Measurements from ENCODE around the gene FAM32A.

The FAM32A gene

DNA sequence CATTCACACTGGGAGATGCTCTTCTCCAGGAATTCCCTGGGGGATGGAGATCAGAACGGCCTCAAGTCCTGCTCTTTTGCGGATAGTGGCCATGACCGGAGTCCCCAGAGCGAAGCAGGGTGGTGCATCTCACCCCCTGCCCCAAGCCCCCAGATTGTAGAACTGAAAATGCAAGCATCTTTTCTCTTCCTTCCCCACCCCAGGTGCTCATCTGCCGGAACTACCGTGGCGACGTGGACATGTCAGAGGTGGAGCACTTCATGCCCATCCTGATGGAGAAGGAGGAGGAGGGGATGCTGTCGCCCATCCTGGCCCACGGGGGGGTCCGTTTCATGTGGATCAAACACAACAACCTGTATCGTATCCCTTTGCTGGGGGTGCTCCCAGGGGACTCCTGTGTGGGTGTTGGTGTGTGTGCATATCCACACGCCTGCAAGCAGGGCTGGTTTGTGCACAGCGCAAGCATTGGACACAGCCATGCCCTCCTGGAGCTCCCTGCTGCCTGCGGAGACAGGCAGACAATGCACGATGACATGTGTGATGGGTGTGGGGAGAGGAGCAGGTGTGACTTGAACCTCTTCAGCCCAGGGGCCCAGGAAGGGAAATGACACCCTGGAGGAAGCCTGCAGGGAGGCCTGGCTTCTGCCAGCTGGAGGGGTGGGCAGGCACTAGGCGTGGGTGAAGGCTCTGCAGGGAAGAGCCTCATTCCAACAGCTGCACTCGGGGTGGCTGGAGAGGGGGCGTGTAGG is 18.2 kb downstream of the FAM32A start:
- no peak for DNase-seq

DNA sequence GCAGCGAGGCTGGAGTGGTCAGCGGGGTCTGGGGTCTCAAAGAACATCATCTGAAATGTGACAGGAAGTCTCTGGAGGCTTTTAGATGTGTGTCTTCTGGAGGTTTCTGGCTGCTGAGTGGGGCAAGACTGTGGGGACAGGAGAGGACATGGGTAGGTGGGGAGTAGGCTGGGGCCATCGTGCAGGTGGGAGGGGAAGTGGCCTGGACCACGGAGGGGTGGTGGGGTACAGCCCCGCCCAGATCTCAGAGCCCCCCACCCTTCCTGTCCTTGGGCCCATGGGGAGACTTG is 18.7 kb downstream of the FAM32A start:
- DNase-seq: no peak

DNA sequence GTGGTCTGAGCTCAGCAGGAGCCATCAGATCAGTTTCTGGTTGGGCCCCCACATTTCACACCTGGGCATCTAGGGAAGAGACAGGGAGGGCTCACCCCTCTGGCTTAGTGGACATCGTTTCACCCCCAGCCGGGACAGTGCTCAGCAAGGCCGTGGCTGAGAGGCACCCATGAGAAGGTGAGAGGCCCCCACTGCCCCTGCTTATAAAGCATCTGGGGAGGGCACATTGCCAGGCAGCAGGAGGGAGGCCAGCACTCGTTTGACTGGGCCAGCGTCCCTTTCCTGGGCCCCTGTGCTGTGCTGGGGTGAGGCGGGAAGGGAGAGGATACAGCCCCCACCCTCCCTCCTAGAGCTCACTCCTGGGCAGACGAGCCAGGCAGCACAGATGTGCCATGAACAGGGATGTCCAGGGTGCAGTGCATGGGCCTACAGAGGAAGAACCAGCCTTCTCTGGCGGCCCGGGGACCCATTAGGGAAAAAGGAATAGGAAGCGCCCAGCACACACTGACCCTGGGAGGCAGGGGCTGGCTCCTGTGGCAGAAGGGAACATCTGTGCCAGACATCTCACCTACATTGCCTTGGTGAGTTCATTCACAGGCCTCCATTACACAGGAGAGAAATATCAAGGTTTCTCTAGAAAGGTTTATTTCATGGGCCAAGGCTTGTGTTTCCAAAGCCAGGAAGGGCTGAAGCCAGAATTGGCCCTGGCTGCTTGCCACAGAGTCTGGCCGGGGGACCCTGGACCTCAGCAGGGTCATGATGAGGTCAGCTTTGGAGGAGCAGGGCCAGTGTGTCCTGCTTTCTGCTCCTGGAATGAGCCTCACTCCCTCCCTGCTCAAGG is 20.2 kb downstream of the FAM32A start:
- no peak for DNase-seq

DNA sequence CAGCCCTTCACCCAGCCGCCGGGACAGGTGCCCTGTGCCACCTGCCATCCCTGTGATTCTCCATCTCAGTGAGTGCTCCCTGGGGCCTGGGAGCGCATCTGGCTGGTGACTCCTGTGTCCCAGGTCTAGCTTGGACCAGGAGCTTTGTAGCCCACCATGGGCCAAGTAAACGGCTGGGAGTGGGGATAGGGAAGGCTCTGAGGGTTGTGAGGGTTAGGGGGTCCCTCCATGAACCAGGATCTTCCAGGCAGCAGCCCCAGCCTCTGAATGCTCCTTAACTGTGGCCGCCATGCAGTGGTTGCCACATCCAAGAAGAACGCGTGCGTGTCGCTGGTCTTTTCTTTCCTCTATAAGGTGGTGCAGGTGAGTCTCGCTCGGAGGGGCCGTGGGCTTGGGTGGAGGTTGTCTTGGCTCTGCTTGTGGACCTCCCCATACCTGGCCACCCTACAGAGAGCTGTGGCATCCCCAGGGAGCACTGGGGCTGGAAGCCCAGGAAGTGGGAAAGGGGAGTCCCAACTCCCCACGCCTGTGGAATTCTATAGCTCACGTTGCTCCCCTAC is 20.9 kb downstream of the FAM32A start:
- no peak for DNase-seq

DNA sequence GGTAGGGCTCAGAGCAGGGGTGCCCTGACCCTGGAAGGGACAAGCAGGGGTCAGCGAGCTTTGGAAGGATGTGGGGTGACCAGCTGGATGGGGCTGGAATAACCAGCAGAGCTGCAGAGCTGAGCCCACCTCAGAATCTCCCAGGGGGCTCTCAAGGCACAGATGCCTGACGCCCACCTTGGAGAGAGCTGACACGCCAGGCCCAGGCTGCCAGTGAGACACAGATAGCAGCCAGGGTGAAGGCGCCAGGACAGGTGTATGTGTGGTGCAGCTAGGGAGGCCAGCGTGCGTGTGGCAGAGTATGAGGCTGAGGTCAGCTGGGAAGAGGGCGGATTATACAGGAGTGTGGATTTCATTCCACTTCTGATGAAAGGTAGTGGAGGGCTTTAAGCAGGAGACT is 21.4 kb downstream of the FAM32A start:
- DNase-seq: no peak

DNA sequence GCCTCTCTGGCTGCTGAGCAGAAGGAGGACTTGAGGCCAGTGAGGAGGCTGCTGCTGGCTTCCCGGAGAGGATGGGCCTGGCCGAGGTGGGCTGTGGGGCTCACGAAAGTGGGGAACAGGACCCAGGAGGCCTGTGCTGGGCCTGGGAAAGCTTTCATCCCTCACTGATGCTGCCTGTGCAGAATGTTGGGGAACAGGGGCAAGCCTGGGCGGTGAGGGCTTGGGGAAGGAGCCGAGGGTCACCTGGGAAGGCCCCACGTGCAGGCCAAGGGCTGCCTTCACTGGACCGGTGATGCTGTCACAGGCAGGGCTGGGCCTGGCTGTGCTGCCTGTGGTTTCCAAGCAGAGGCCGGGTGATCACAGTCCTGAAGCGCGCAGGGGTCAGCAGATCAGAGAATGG is 21.9 kb downstream of the FAM32A start:
- DNase-seq: no peak

DNA sequence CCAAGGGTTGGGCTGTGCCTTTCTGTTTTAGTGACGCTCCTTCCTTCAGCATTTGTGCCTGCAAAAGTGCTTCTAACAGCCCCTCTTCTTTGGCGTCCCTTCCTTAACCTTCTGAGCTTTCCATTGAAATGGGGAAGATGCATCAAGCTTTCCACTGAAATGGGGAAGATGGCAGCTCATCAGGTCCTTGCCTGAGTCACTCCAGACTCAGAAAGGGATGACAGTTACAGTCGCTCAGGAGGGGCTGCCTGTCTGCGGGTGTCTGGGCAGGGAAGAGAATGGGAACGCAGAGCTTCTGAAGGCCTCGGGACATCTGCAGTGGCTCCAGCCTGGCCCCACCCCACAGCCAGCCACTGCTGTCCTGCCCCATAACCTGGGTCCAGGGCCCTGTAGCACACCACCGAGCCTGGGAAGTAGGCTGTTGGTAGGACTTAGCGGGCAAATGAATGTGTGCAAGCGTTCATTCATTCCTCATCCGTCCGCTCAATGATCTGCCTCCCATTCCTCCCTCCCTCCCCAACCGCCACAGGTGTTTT is 22.3 kb downstream of the FAM32A start:
- no peak for DNase-seq

DNA sequence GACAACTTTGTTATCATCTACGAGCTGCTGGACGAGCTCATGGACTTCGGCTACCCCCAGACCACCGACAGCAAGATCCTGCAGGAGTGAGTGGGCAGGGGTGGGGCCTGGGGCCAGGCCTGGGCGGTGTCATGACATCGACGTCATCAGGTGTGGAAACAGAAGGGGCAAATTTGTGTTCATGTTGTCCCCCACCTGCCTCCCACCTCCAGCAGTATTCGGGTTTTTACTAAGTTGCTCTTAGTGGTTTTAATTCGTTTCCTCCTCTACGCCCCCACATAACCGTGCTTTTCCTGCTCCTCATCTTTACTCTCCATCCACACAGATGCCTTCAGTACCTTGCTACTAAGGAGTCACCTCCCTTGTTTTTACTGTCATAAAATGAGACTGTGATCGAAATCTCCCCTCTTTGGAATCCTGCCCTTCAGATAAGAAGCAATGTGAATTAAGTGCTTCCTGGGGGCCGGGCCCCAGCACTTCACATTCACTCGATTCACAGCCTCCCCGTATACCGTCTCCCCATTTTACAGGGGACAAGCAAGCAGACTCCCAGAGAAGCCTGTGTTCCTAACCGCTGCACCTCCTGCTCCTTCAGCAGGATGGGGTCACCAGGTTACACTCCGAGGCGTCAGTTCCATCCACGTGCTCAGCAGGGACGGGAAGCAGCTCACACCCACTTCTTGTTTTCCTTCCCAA is 23.0 kb downstream of the FAM32A start:
- DNase-seq: peak; percentile 36

DNA sequence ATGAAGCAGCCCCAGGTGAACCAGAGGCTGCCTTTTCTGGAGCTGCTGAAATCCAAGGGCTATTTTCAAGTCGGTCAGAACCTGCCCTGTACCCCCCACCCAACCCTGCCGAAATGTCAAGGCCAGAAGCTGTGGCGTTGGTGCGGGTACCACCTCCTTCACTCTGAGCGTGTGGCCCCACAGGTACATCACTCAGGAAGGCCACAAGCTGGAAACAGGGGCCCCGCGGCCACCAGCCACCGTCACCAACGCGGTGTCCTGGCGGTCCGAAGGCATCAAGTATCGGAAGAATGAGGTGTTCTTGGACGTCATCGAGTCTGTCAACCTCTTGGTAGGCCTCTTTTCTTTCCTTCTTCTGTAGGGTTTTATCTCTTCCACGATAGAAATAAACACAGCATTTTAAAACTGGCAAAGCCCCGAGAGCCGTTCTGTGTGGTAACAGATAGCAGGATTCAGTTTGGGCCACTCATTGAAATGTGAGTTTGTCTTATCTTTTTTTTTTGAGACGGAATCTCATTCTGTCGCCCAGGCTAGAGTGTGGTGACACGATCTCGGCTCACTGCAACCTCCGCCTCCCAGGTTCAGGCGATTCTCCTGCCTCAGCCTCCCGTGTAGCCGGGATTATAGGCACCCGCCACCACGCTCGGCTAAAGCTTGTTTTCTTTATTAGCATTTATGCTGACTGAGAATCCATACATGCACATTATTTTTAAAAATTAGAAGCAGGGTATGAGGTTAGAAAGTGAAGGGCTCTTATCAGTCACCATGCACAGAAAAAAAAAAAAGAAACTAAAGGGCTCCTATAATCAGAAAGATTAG is 23.8 kb downstream of the FAM32A start:
- DNase-seq: no peak

DNA sequence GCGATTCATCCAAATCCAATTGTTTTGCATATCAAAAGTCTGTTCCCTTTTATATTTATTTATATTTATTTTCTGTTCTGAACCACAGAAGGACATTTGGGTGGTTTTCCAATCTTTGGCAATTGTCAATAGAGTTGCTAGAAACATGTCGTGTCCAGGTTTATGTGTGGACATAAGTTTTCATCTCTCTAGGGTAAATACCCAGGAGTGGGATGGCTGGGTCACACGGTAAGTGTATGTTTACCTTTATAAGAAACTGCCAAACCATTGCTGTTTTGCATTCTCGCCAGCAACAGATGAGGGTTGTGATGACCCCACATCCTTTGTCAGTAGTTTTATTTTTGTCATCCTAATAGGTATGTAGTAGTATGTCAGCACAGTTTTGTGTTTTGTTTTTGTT is 25.0 kb downstream of the FAM32A start:
- DNase-seq: no peak

DNA sequence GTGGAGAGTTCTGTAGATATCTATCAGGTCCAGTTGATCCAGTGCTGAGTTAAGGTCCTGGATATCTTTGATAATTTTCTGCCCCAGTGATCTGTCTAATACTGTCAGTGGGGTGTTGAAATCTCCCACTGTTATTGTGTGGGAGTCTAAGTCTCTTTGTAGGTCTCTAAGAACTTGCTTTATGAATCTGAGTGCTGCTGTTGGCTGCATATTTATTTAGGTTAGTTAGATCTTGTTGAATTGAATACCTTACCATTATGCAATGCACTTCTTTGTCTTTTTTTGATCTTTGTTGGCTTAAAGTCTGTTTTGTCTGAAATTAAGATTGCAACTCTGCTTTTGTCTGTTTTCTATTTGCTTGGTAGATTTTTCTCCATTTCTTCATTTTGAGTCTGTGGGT is 27.9 kb downstream of the FAM32A start:
- no peak for DNase-seq

DNA sequence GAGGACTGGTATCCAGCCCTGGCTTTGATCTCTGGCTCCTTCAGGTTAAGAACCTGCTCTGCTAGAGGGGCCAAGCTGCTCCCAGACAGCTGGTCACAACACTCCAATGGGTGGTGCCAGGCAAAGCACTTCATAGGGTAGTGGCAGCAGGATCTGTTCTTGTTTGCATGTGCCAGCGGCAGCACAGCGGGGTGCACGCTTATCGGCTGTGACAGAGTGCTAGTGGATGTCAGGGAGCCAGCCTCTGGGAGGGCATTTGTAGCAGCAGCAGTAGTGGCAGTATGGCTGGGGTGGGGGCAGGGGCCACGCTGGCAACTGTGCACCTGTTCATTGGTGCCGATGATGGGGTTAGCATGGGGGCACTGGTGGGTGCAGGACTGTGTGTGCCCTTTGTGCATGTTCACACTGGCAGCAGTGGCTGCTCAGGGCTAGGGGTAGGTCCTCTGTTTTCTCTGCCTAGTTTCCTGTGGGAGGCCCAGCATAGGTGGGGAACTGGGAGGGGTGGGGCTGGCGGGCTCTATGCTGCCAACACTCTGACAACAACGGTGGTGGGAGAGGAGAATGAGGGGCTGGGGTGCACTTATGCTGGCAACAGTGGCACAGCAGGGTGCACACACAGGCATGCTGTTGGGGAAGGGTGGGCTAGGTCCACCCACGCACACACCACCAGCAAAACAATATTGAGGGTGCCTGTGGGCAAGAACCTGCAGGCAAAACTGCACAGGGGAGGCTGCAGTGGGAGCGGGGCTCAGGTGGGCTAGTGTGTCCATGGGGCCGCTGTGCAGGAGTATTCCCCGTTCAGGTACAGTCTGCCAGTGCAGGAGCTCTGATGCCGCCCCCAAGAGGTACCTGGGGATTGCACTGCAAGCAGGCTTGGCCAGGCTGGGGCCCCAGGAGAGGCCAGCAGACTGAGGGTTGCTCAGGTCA is 31.8 kb downstream of the FAM32A start:
- DNase-seq: no peak

DNA sequence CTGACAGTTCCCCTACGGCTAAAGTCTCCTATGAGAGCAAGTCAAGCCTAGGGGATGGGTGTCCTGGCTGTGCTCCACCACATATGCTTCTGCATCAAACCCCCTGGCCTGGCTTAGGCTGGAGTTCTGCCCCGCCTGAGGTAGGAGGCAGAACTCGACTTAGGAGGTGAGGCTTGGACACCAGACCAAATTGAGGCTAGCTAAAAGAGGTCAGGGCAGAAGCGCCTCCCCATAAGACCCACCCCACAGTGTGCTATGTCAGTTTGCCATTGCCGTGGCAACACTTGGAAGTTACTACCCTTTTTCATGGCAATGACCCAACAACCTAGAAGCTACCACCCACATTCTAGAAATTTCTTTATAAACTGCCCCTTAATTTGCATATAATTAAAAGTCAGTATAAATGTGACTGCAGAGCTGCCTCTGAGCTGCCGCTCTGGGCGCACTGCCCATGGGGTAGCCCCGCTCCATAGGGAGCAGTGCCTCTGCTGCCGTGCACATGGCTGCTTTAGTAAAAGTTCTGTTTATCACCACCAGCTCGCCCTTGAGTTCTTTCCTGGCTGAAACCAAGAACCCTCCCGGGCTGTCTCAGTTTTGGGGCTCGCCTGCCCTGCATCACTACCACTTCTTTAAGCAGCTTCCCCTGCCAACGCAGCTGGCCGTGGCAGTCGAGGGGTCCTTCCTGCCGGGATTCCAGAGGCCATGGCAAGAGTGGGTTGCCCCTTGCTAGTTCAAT is 32.7 kb downstream of the FAM32A start:
- no peak for DNase-seq

DNA sequence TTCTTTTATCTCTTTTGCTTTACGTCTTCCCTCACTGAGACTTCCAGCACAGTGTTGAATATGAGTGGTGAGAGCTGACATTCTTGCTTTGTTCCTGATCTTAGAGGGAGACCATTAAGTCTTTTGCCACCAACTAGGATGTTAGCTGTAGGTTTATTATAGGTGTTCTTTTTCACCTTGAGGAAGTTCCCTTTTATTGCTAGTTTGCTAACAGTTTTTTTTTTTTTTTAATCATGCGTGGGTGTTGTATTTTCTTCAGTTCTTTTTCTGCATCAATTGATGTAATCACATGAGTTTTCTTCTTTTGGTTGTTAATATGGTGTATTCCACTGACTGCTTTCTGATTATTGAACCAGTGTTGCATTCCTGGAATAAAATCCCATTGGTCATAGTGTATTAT is 33.6 kb downstream of the FAM32A start:
- no peak for DNase-seq

DNA sequence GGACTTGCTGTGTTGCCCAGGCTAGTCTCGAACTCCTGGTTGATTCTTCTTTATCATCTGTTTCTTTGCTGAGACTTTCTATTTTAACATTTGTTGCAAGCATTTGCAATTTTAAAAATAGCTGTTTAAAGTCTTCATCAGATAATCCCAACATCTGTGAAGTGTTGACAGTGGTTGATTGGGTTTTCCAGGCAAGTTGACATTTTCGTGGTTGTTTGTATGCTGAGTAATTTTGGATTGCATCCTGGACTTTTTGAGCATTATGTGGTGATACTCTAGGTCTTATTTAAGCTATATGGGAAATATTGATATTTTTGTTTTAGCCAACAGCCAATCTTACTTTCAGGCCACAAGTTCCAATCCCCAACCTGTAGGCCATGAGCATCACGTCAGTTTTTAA is 37.6 kb downstream of the FAM32A start:
- no peak for DNase-seq

DNA sequence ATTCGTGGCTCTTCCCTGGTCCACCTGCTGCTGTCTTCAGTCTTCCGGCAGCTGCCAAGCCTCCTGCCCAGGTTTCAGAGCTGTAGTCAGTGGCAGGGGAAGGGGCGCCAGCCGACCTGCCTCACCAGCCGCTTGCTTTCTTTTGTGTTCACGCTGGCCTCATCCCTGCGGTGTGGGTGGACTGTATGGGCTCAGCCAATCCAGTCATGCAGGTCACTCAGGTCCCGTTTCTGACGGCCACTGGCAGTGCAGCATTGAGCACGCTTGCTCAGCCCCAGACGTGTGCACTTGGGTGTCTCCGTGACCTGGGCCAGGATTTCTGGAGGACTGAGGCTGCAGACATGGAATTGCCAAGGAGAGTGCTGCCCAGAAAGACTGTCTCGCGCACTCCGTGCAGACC is 38.5 kb downstream of the FAM32A start:
- no peak for DNase-seq

DNA sequence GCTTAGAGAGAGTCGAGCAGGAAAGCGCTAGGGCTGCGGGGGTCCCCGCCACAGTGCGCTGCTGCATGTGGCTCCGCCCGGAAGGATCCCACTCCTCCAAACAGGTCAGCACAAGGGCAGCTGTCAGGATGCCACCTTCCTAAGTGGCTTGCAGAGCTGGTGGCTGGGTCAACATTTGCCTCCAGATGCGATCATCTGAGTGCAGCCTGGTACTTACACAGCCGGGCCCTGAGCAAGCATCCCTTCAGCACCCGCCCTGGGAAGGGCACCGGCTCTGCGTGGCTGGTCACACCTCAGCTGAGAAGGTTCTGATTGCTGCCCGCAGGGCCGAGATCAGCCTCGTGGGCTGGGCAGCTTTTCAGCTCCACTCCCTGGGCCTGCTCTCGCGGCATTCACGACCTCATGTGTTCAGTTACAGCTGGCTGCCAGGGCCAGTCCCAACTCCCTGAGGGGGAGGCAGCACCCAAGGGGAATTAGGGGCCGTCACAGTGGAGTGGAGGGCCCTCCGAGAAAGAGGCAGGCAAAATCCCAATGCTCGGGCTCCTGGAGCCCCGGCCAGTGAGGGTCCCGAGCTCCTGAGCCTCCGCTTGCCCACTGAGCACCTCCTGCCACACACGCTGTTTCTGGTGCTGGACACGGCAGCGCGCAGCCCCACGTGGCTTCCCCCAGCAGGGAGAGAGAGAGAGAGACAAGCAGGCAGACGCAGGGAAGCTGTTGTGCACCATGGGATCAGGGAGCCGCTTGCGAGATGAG is 39.3 kb downstream of the FAM32A start:
- DNase-seq: no peak

DNA sequence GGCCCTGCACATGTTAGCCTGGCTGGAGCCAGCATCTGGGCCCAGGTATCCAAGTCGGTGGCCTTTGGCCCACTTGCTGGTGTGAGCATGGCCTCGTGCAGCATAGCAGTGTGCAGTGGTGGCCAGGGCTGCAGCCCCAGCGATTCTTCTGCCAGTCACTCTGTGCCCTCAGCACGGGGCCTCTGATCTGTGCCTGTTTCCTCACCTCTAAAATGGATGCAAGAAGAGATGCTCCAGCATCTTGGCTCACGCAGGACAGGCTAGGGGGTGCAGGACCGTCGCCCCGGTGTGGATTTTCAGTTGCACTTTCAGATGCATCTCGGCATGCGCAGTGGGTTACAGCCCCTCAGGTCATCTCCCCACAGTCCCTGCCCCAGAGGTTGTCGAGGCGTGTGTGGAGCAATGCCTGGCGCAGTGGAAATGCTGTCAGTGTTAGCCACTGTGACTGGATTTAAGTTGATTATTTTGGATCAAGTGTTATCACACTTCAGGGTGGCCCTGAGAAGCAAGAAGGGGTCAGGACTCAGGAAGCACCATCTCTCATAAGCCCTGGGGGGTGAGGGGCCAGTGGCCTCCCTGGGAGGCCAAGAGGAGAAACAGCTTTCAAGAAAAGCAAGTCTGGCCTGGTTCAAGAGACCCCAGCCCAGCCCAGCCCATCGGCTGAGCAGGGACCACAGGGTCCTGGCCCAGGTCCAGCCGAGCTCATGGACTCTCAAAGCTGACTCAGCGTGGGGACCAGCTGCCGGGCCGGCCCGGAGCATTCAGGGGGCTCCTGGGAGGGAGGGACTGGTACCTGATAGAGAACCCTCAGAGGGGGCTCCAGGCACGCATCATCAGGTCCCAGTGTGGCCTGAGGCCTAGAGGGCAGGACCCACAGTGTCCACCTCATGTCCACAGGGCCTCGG is 40.3 kb downstream of the FAM32A start:
- DNase-seq: no peak

DNA sequence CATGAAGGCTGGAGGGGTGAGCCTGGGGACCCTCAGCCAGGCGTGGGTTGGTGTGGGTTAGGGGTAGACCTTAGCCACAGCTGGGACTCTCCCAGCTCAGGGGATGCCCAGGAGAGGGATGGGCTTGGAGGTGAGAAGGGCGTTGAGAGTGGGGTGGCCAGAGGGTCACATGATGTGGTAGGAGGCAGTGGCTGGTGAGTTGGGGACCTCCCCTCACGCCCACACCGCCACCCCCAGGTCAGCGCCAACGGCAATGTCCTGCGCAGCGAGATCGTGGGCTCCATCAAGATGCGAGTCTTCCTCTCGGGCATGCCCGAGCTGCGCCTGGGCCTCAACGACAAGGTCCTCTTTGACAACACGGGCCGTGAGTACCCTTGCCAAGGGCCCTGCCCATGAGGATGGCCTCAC is 41.0 kb downstream of the FAM32A start:
- no peak for DNase-seq
